ENCODE results near the gene WDFY4.

WDFY4 gene

GRCh38 chr10:48670978-48671913, 13.4 kb upstream of the WDFY4 start:
- H3K36me3 ChIP-seq (ENCODE audit: control insufficient read depth in 2 of 2, insufficient read depth in 2 of 2, low read length in 2 of 2) = no peaks in the 10 kb centered on the region
- no peak overlapping the region for H3K9ac ChIP-seq (ENCODE audit: low read depth in 1 of 2, low read length in 2 of 2)
- H3K4me3 ChIP-seq (ENCODE audit: low read length in 2 of 2) = peak overlapping the region in 1 of 2 donors; percentile 1
- H3K9me3 ChIP-seq (ENCODE audit: control insufficient read depth in 2 of 2, low read length in 2 of 2) = no peaks in the 10 kb centered on the region
- H3K4me1 ChIP-seq (ENCODE audit: control insufficient read depth in 2 of 2, insufficient read depth in 2 of 2, low read length in 2 of 2) = no peaks in the 10 kb centered on the region
- peak overlapping the region in 1 of 2 donors; percentile 70 for H3K27ac ChIP-seq (ENCODE audit: low read depth in 2 of 2, low read length in 2 of 2)
- H3K27me3 ChIP-seq (ENCODE audit: control insufficient read depth in 2 of 2, insufficient read depth in 2 of 2, low read length in 2 of 2) = no peaks in the 10 kb centered on the region

GRCh38 chr10:48671914-48672595, 12.6 kb upstream of the WDFY4 start:
- Histone ChIP-seq H3K36me3 (ENCODE audit: control insufficient read depth in 2 of 2, insufficient read depth in 2 of 2, low read length in 2 of 2) (no peaks in the 10 kb centered on the region), H3K27me3 (ENCODE audit: control insufficient read depth in 2 of 2, insufficient read depth in 2 of 2, low read length in 2 of 2) (no peaks in the 10 kb centered on the region), H3K9me3 (ENCODE audit: control insufficient read depth in 2 of 2, low read length in 2 of 2) (no peaks in the 10 kb centered on the region), H3K9ac (ENCODE audit: low read depth in 1 of 2, low read length in 2 of 2) (no peak overlapping the region), H3K4me1 (ENCODE audit: control insufficient read depth in 2 of 2, insufficient read depth in 2 of 2, low read length in 2 of 2) (no peaks in the 10 kb centered on the region), H3K4me3 (ENCODE audit: low read length in 2 of 2) (no peak overlapping the region), H3K27ac (ENCODE audit: low read depth in 2 of 2, low read length in 2 of 2) (peak overlapping the region in 1 of 2 donors; percentile 70)

- H3K4me3 ChIP-seq (ENCODE audit: low read length in 2 of 2) = no peak overlapping the region
- H3K27ac ChIP-seq (ENCODE audit: low read depth in 2 of 2, low read length in 2 of 2) = peak overlapping the region in 1 of 2 donors; percentile 23
- H3K9ac ChIP-seq (ENCODE audit: low read depth in 1 of 2, low read length in 2 of 2) = no peak overlapping the region
- no peaks in the 10 kb centered on the region for H3K27me3 ChIP-seq (ENCODE audit: control insufficient read depth in 2 of 2, insufficient read depth in 2 of 2, low read length in 2 of 2)
- no peaks in the 10 kb centered on the region for H3K36me3 ChIP-seq (ENCODE audit: control insufficient read depth in 2 of 2, insufficient read depth in 2 of 2, low read length in 2 of 2)
- H3K4me1 ChIP-seq (ENCODE audit: control insufficient read depth in 2 of 2, insufficient read depth in 2 of 2, low read length in 2 of 2) = no peaks in the 10 kb centered on the region
- H3K9me3 ChIP-seq (ENCODE audit: control insufficient read depth in 2 of 2, low read length in 2 of 2) = no peaks in the 10 kb centered on the region
Observed at GRCh38 chr10:48672596-48673265, 11.9 kb upstream of the WDFY4 start.

- Histone ChIP-seq H3K27ac (ENCODE audit: low read depth in 2 of 2, low read length in 2 of 2) (no peak overlapping the region), H3K9me3 (ENCODE audit: control insufficient read depth in 2 of 2, low read length in 2 of 2) (no peaks in the 10 kb centered on the region), H3K27me3 (ENCODE audit: control insufficient read depth in 2 of 2, insufficient read depth in 2 of 2, low read length in 2 of 2) (no peaks in the 10 kb centered on the region), H3K4me1 (ENCODE audit: control insufficient read depth in 2 of 2, insufficient read depth in 2 of 2, low read length in 2 of 2) (no peaks in the 10 kb centered on the region), H3K36me3 (ENCODE audit: control insufficient read depth in 2 of 2, insufficient read depth in 2 of 2, low read length in 2 of 2) (no peaks in the 10 kb centered on the region), H3K4me3 (ENCODE audit: low read length in 2 of 2) (no peak overlapping the region), H3K9ac (ENCODE audit: low read depth in 1 of 2, low read length in 2 of 2) (no peak overlapping the region)
Observed at GRCh38 chr10:48677625-48678024, 7.0 kb upstream of the WDFY4 start.

GRCh38 chr10:48678041-48678440, 6.6 kb upstream of the WDFY4 start:
- no peaks in the 10 kb centered on the region for H3K36me3 ChIP-seq (ENCODE audit: control insufficient read depth in 2 of 2, insufficient read depth in 2 of 2, low read length in 2 of 2)
- H3K27me3 ChIP-seq (ENCODE audit: control insufficient read depth in 2 of 2, insufficient read depth in 2 of 2, low read length in 2 of 2) = no peaks in the 10 kb centered on the region
- no peak overlapping the region for H3K4me3 ChIP-seq (ENCODE audit: low read length in 2 of 2)
- no peak overlapping the region for H3K9ac ChIP-seq (ENCODE audit: low read depth in 1 of 2, low read length in 2 of 2)
- H3K9me3 ChIP-seq (ENCODE audit: control insufficient read depth in 2 of 2, low read length in 2 of 2) = no peaks in the 10 kb centered on the region
- H3K4me1 ChIP-seq (ENCODE audit: control insufficient read depth in 2 of 2, insufficient read depth in 2 of 2, low read length in 2 of 2) = no peaks in the 10 kb centered on the region
- H3K27ac ChIP-seq (ENCODE audit: low read depth in 2 of 2, low read length in 2 of 2) = no peak overlapping the region

GRCh38 chr10:48681740-48682139, 2.9 kb upstream of the WDFY4 start:
- no peak overlapping the region for H3K27ac ChIP-seq (ENCODE audit: low read depth in 2 of 2, low read length in 2 of 2)
- peaks cover 0 to 4% of the 10 kb centered on the region in 2 donors for H3K4me1 ChIP-seq (ENCODE audit: control insufficient read depth in 2 of 2, insufficient read depth in 2 of 2, low read length in 2 of 2)
- H3K27me3 ChIP-seq (ENCODE audit: control insufficient read depth in 2 of 2, insufficient read depth in 2 of 2, low read length in 2 of 2) = no peaks in the 10 kb centered on the region
- no peak overlapping the region for H3K9ac ChIP-seq (ENCODE audit: low read depth in 1 of 2, low read length in 2 of 2)
- no peaks in the 10 kb centered on the region for H3K9me3 ChIP-seq (ENCODE audit: control insufficient read depth in 2 of 2, low read length in 2 of 2)
- H3K36me3 ChIP-seq (ENCODE audit: control insufficient read depth in 2 of 2, insufficient read depth in 2 of 2, low read length in 2 of 2) = no peaks in the 10 kb centered on the region
- H3K4me3 ChIP-seq (ENCODE audit: low read length in 2 of 2) = no peak overlapping the region

GRCh38 chr10:48682265-48682664, 2.4 kb upstream of the WDFY4 start:
- Histone ChIP-seq H3K27ac (ENCODE audit: low read depth in 2 of 2, low read length in 2 of 2) (no peak overlapping the region), H3K9ac (ENCODE audit: low read depth in 1 of 2, low read length in 2 of 2) (no peak overlapping the region), H3K4me3 (ENCODE audit: low read length in 2 of 2) (no peak overlapping the region), H3K4me1 (ENCODE audit: control insufficient read depth in 2 of 2, insufficient read depth in 2 of 2, low read length in 2 of 2) (peaks cover 0 to 4% of the 10 kb centered on the region in 2 donors), H3K27me3 (ENCODE audit: control insufficient read depth in 2 of 2, insufficient read depth in 2 of 2, low read length in 2 of 2) (no peaks in the 10 kb centered on the region), H3K36me3 (ENCODE audit: control insufficient read depth in 2 of 2, insufficient read depth in 2 of 2, low read length in 2 of 2) (no peaks in the 10 kb centered on the region), H3K9me3 (ENCODE audit: control insufficient read depth in 2 of 2, low read length in 2 of 2) (no peaks in the 10 kb centered on the region)

GRCh38 chr10:48683424-48683823, 1.2 kb upstream of the WDFY4 start:
- no peak overlapping the region for H3K9ac ChIP-seq (ENCODE audit: low read depth in 1 of 2, low read length in 2 of 2)
- H3K27me3 ChIP-seq (ENCODE audit: control insufficient read depth in 2 of 2, insufficient read depth in 2 of 2, low read length in 2 of 2) = no peaks in the 10 kb centered on the region
- no peaks in the 10 kb centered on the region for H3K9me3 ChIP-seq (ENCODE audit: control insufficient read depth in 2 of 2, low read length in 2 of 2)
- H3K4me3 ChIP-seq (ENCODE audit: low read length in 2 of 2) = no peak overlapping the region
- H3K27ac ChIP-seq (ENCODE audit: low read depth in 2 of 2, low read length in 2 of 2) = no peak overlapping the region
- no peaks in the 10 kb centered on the region for H3K36me3 ChIP-seq (ENCODE audit: control insufficient read depth in 2 of 2, insufficient read depth in 2 of 2, low read length in 2 of 2)
- H3K4me1 ChIP-seq (ENCODE audit: control insufficient read depth in 2 of 2, insufficient read depth in 2 of 2, low read length in 2 of 2) = peaks cover 0 to 4% of the 10 kb centered on the region in 2 donors

GRCh38 chr10:48683868-48684267, 805 bp upstream of the WDFY4 start:
- H3K27ac ChIP-seq (ENCODE audit: low read depth in 2 of 2, low read length in 2 of 2) = peak overlapping the region in 1 of 2 donors; percentile 77
- H3K4me1 ChIP-seq (ENCODE audit: control insufficient read depth in 2 of 2, insufficient read depth in 2 of 2, low read length in 2 of 2) = peaks cover 0 to 4% of the 10 kb centered on the region in 2 donors
- H3K9ac ChIP-seq (ENCODE audit: low read depth in 1 of 2, low read length in 2 of 2) = no peak overlapping the region
- H3K27me3 ChIP-seq (ENCODE audit: control insufficient read depth in 2 of 2, insufficient read depth in 2 of 2, low read length in 2 of 2) = no peaks in the 10 kb centered on the region
- no peaks in the 10 kb centered on the region for H3K9me3 ChIP-seq (ENCODE audit: control insufficient read depth in 2 of 2, low read length in 2 of 2)
- no peaks in the 10 kb centered on the region for H3K36me3 ChIP-seq (ENCODE audit: control insufficient read depth in 2 of 2, insufficient read depth in 2 of 2, low read length in 2 of 2)
- H3K4me3 ChIP-seq (ENCODE audit: low read length in 2 of 2) = no peak overlapping the region

GRCh38 chr10:48684463-48684791, 246 bp upstream of the WDFY4 start:
- Histone ChIP-seq H3K4me3 (ENCODE audit: low read length in 2 of 2) (peak overlapping the region in 1 of 2 donors; percentile 27), H3K36me3 (ENCODE audit: control insufficient read depth in 2 of 2, insufficient read depth in 2 of 2, low read length in 2 of 2) (no peaks in the 10 kb centered on the region), H3K4me1 (ENCODE audit: control insufficient read depth in 2 of 2, insufficient read depth in 2 of 2, low read length in 2 of 2) (peaks cover 0 to 4% of the 10 kb centered on the region in 2 donors), H3K27ac (ENCODE audit: low read depth in 2 of 2, low read length in 2 of 2) (peak overlapping the region in 1 of 2 donors; percentile 77), H3K27me3 (ENCODE audit: control insufficient read depth in 2 of 2, insufficient read depth in 2 of 2, low read length in 2 of 2) (no peaks in the 10 kb centered on the region), H3K9me3 (ENCODE audit: control insufficient read depth in 2 of 2, low read length in 2 of 2) (no peaks in the 10 kb centered on the region), H3K9ac (ENCODE audit: low read depth in 1 of 2, low read length in 2 of 2) (no peak overlapping the region)
